ENCODE data around the gene DGKH.
A peak's percentile ranks its signal among the peaks of the same experiment; 100 is the strongest.
"Not testable (repeated sequence)": the region's sequence is repeated elsewhere in the genome, so short reads cannot be mapped to it uniquely, and the experiment has no call there.

Gene DGKH

GRCh38 chr13:42071672-42072419 is 23.4 kb downstream of the DGKH start:
- DNase-seq (ENCODE audit: low spot score), result no peak

- no peak for DNase-seq (ENCODE audit: low spot score)
Observed at GRCh38 chr13:42073683-42074082, 25.2 kb downstream of the DGKH start.

GRCh38 chr13:42075517-42075916 is 27.1 kb downstream of the DGKH start:
- DNase-seq (ENCODE audit: low spot score), result no peak

GRCh38 chr13:42076309-42076713 is 27.9 kb downstream of the DGKH start:
- no peak for DNase-seq (ENCODE audit: low spot score)

GRCh38 chr13:42078128-42078808 is 29.8 kb downstream of the DGKH start:
- DNase-seq (ENCODE audit: low spot score), result no peak

- DNase-seq (ENCODE audit: low spot score), result peak; percentile 15
Observed at GRCh38 chr13:42083138-42083770, 34.8 kb downstream of the DGKH start.

- no peak for DNase-seq (ENCODE audit: low spot score)
Observed at GRCh38 chr13:42084722-42085121, 36.3 kb downstream of the DGKH start.

GRCh38 chr13:42086582-42086981 is 38.1 kb downstream of the DGKH start:
- no peak for DNase-seq (ENCODE audit: low spot score)

GRCh38 chr13:42094516-42095040 is 46.1 kb downstream of the DGKH start:
- no peak for DNase-seq (ENCODE audit: low spot score)

GRCh38 chr13:42096222-42096621 is 47.8 kb downstream of the DGKH start:
- DNase-seq (ENCODE audit: low spot score), result not testable (repeated sequence)

- no peak for DNase-seq (ENCODE audit: low spot score)
Observed at GRCh38 chr13:42099962-42100675, 51.7 kb downstream of the DGKH start.

- DNase-seq (ENCODE audit: low spot score), result no peak
Observed at GRCh38 chr13:42100960-42101359, 52.5 kb downstream of the DGKH start.

- DNase-seq (ENCODE audit: low spot score), result no peak
Observed at GRCh38 chr13:42101821-42102585, 53.6 kb downstream of the DGKH start.

GRCh38 chr13:42102961-42103865 is 54.8 kb downstream of the DGKH start:
- no peak for DNase-seq (ENCODE audit: low spot score)

- DNase-seq (ENCODE audit: low spot score), result no peak
Observed at GRCh38 chr13:42106998-42107397, 58.5 kb downstream of the DGKH start.

- no peak for DNase-seq (ENCODE audit: low spot score)
Observed at GRCh38 chr13:42107421-42107820, 59.0 kb downstream of the DGKH start.

- no peak for DNase-seq (ENCODE audit: low spot score)
Observed at GRCh38 chr13:42108217-42108616, 59.8 kb downstream of the DGKH start.

- DNase-seq (ENCODE audit: low spot score), result no peak
Observed at GRCh38 chr13:42109957-42110356, 61.5 kb downstream of the DGKH start.

GRCh38 chr13:42110410-42111155 is 62.1 kb downstream of the DGKH start:
- DNase-seq (ENCODE audit: low spot score), result peak; percentile 66

GRCh38 chr13:42112864-42113263 is 64.4 kb downstream of the DGKH start:
- no peak for DNase-seq (ENCODE audit: low spot score)

All from activated CD4-positive, alpha-beta T cell treated with anti-CD3 and anti-CD28 coated beads, Interleukin-2, Interleukin-4, amounts not matched to agents 100 ng/mL and 50 ng/mL, durations not matched to agents 16 hours and 8 hours (primary cell).